Stomach smooth muscle (tissue), 2 donors: ENCODE results near the gene BUD23.

Source experiments
- H3K27ac ChIP-seq: one replicate; pipeline ENCODE4 v1.7.0; 2013; ENCODE audit warnings: mild to moderate bottlenecking, low read length, inconsistent platforms
- H3K27me3 ChIP-seq, 2 donors: one replicate each; pipeline ENCODE4 v1.7.0; 2013; ENCODE audit warnings: low read length in 2 of 2; ENCODE audit not compliant: insufficient read depth in 2 of 2, control insufficient read depth in 1 of 2
- H3K36me3 ChIP-seq, 2 donors: one replicate each; pipeline ENCODE4 v1.7.0; 2013; ENCODE audit warnings: low read length in 2 of 2; ENCODE audit not compliant: control insufficient read depth in 2 of 2, insufficient read depth in 2 of 2
- H3K4me1 ChIP-seq: one replicate; pipeline ENCODE4 v1.7.0; 2013; ENCODE audit warnings: low read length; ENCODE audit not compliant: control insufficient read depth, insufficient read depth
- H3K4me3 ChIP-seq, 2 donors: one replicate each; pipeline ENCODE4 v1.7.0; 2013; ENCODE audit warnings: low read length in 2 of 2
- H3K9ac ChIP-seq, 2 donors: one replicate each; pipeline ENCODE4 v1.7.0; 2013; ENCODE audit warnings: low read length in 2 of 2, mild to moderate bottlenecking in 1 of 2
- H3K9me3 ChIP-seq, 2 donors: one replicate each; pipeline ENCODE4 v1.7.0; 2013; ENCODE audit warnings: low read length in 2 of 2; ENCODE audit not compliant: control insufficient read depth in 2 of 2
- donor health status: healthy.
- donor health status: Pancreatic carcinoma.

Gene BUD23

GRCh38 chr7:73682745-73683055 lies 697 bp upstream of the BUD23 start:
- peaks cover 33% of the 10 kb centered on the region for H3K4me1 ChIP-seq
- peak overlapping the region; percentile 90 to 97 for H3K4me3 ChIP-seq
- peaks cover 11 to 14% of the 10 kb centered on the region in 2 donors for H3K36me3 ChIP-seq

GRCh38 chr7:73683788-73684693 lies 644 bp downstream of the BUD23 start:
- H3K27ac ChIP-seq, result peak overlapping the region; percentile 83
- H3K4me3 ChIP-seq, result peak overlapping the region; percentile 71 to 97
- H3K9ac ChIP-seq, result peak overlapping the region; percentile 81 to 83
- H3K9me3 ChIP-seq, result no peaks in the 10 kb centered on the region
- H3K4me1 ChIP-seq, result peaks cover 33% of the 10 kb centered on the region
- no peaks in the 10 kb centered on the region for H3K27me3 ChIP-seq
- H3K36me3 ChIP-seq, result peaks cover 10 to 15% of the 10 kb centered on the region in 2 donors

More at GRCh38 chr7:73682745-73683055, 697 bp upstream of the BUD23 start:
- Histone ChIP-seq H3K9ac (peak overlapping the region; percentile 91), H3K27me3 (no peaks in the 10 kb centered on the region), H3K9me3 (no peaks in the 10 kb centered on the region), H3K27ac (peak overlapping the region; percentile 83)

- Histone ChIP-seq H3K27ac (no peak overlapping the region), H3K4me3 (no peak overlapping the region), H3K36me3 (peaks cover 17 to 20% of the 10 kb centered on the region in 2 donors), H3K9me3 (no peaks in the 10 kb centered on the region), H3K9ac (no peak overlapping the region), H3K27me3 (no peaks in the 10 kb centered on the region), H3K4me1 (peaks cover 31% of the 10 kb centered on the region)
These were observed 1.9 kb downstream of the BUD23 start for GRCh38 chr7:73685311-73685710.

- H3K4me1 ChIP-seq, result peaks cover 6% of the 10 kb centered on the region
- no peaks in the 10 kb centered on the region for H3K9me3 ChIP-seq
- no peak overlapping the region for H3K4me3 ChIP-seq
- no peak overlapping the region for H3K27ac ChIP-seq
- H3K27me3 ChIP-seq, result no peaks in the 10 kb centered on the region
- H3K9ac ChIP-seq, result no peak overlapping the region
- H3K36me3 ChIP-seq, result peaks cover 36% of the 10 kb centered on the region in 2 donors
These were observed 4.9 kb downstream of the BUD23 start for GRCh38 chr7:73688288-73688687.

GRCh38 chr7:73690646-73691045 lies 7.2 kb downstream of the BUD23 start:
- Histone ChIP-seq H3K9ac (no peak overlapping the region), H3K36me3 (peaks cover 53 to 55% of the 10 kb centered on the region in 2 donors), H3K9me3 (no peaks in the 10 kb centered on the region), H3K4me3 (no peak overlapping the region), H3K4me1 (no peaks in the 10 kb centered on the region), H3K27me3 (no peaks in the 10 kb centered on the region), H3K27ac (no peak overlapping the region)

GRCh38 chr7:73696372-73696771 lies 13.0 kb downstream of the BUD23 start:
- H3K36me3 ChIP-seq, result peaks cover 31 to 62% of the 10 kb centered on the region in 2 donors

GRCh38 chr7:73698410-73698809 lies 15.0 kb downstream of the BUD23 start:
- no peaks in the 10 kb centered on the region for H3K9me3 ChIP-seq
- H3K27me3 ChIP-seq, result no peaks in the 10 kb centered on the region
- H3K4me3 ChIP-seq, result no peak overlapping the region
- H3K9ac ChIP-seq, result no peak overlapping the region
- peaks cover 21 to 56% of the 10 kb centered on the region in 2 donors for H3K36me3 ChIP-seq
- H3K4me1 ChIP-seq, result peaks cover 1% of the 10 kb centered on the region
- H3K27ac ChIP-seq, result no peak overlapping the region

More at GRCh38 chr7:73696372-73696771, 13.0 kb downstream of the BUD23 start:
- Histone ChIP-seq H3K4me3 (no peak overlapping the region), H3K4me1 (no peaks in the 10 kb centered on the region), H3K27ac (no peak overlapping the region), H3K9ac (no peak overlapping the region), H3K9me3 (no peaks in the 10 kb centered on the region), H3K27me3 (no peaks in the 10 kb centered on the region)

- no peak overlapping the region for H3K27ac ChIP-seq
- H3K9me3 ChIP-seq, result no peaks in the 10 kb centered on the region
- H3K4me1 ChIP-seq, result peaks cover 9% of the 10 kb centered on the region
- H3K4me3 ChIP-seq, result no peak overlapping the region
- no peaks in the 10 kb centered on the region for H3K27me3 ChIP-seq
- no peak overlapping the region for H3K9ac ChIP-seq
- H3K36me3 ChIP-seq, result peaks cover 10 to 45% of the 10 kb centered on the region in 2 donors
These were observed 16.1 kb downstream of the BUD23 start for GRCh38 chr7:73699370-73700068.

GRCh38 chr7:73700069-73700423 lies 16.6 kb downstream of the BUD23 start:
- H3K4me3 ChIP-seq, result no peak overlapping the region
- no peak overlapping the region for H3K27ac ChIP-seq
- peaks cover 7 to 40% of the 10 kb centered on the region in 2 donors for H3K36me3 ChIP-seq
- no peaks in the 10 kb centered on the region for H3K27me3 ChIP-seq
- H3K9me3 ChIP-seq, result no peaks in the 10 kb centered on the region
- H3K4me1 ChIP-seq, result peaks cover 15% of the 10 kb centered on the region
- H3K9ac ChIP-seq, result no peak overlapping the region

- Histone ChIP-seq H3K9me3 (no peaks in the 10 kb centered on the region), H3K27ac (no peak overlapping the region), H3K9ac (no peak overlapping the region), H3K4me3 (no peak overlapping the region), H3K36me3 (peaks cover 5 to 36% of the 10 kb centered on the region in 2 donors), H3K4me1 (peaks cover 15% of the 10 kb centered on the region), H3K27me3 (no peaks in the 10 kb centered on the region)
These were observed 17.3 kb downstream of the BUD23 start for GRCh38 chr7:73700581-73701134.
